OCI-LY7 (cell line): Measurements from ENCODE around the gene PRPF39. TPM values are rescaled to one million over a fixed set of nuclear protein-coding genes. Genes with fewer than 3 reads are reported as not detected.

ENCODE experiments used
- Bru-seq: library from RNA; stranded (reverse); fragments of 400-500 nt; gene quantifications from one replicate; lab custom pipeline; 2021; lab: Mats Ljungman, UMichigan
- BruChase-seq, 2 experiments: library from RNA; stranded (reverse); fragments of 400-500 nt; gene quantifications; one replicate each; lab custom pipeline; 2021; lab: Mats Ljungman, UMichigan
- BruUV-seq: library from RNA; stranded (reverse); fragments of 400-500 nt; replicated peaks from 2 replicates; lab custom pipeline; 2021; lab: Mats Ljungman, UMichigan
- CTCF ChIA-PET: fragments of 300-600 bp; sonication (Branson Sonifier 250); formaldehyde crosslinking; loops from one replicate; lab custom pipeline; 2022; ENCODE audit warnings: antibody characterized with exemption; ENCODE audit not compliant: unreplicated experiment; lab: Charles Lee
- POLR2A ChIA-PET: fragments of 300-600 bp; sonication (Branson Sonifier 250); formaldehyde crosslinking; loops from one replicate; lab custom pipeline; 2022; ENCODE audit warnings: antibody characterized with exemption; lab: Charles Lee
- DNase-seq: peaks from one replicate; pipeline ENCODE4 v3.0.0-alpha.2; 2015; ENCODE audit warnings: low spot score
- H2AFZ ChIP-seq: fragments of 200-600 bp; sonication (generic), shearing (Covaris generic); 2 replicates; pipeline ENCODE4 v1.6.1; 2014; ENCODE audit warnings: mild to moderate bottlenecking, antibody characterized with exemption, low read length, moderate library complexity
- H3K27ac ChIP-seq: fragments of 200-600 bp; sonication (generic); 2 replicates; pipeline ENCODE4 v1.5.1; 2014; ENCODE audit warnings: mixed run types, low read depth, mild to moderate bottlenecking, moderate library complexity, low read length, inconsistent platforms; ENCODE audit not compliant: poor library complexity, severe bottlenecking
- H3K36me3 ChIP-seq: fragments of 200-600 bp; sonication (generic); 2 replicates; pipeline ENCODE4 v1.6.1; 2014; ENCODE audit warnings: mild to moderate bottlenecking, antibody characterized with exemption, low read length, moderate library complexity, mixed read lengths; ENCODE audit not compliant: insufficient read depth
- H3K4me1 ChIP-seq: fragments of 200-600 bp; sonication (generic); 2 replicates; pipeline ENCODE4 v1.5.1; 2014; ENCODE audit warnings: mild to moderate bottlenecking, low read length; ENCODE audit not compliant: insufficient read depth, poor library complexity, severe bottlenecking
- H3K4me2 ChIP-seq: fragments of 200-600 bp; sonication (generic); 2 replicates; pipeline ENCODE4 v1.6.1; 2014; ENCODE audit warnings: mild to moderate bottlenecking, low read length
- H3K4me3 ChIP-seq: fragments of 200-600 bp; sonication (generic); 2 replicates; pipeline ENCODE4 v1.5.1; 2014; ENCODE audit warnings: mild to moderate bottlenecking, low read depth, low read length; ENCODE audit not compliant: poor library complexity, severe bottlenecking
- H3K79me2 ChIP-seq: fragments of 200-600 bp; sonication (generic); 2 replicates; pipeline ENCODE4 v1.6.1; 2016; ENCODE audit warnings: low read depth, mild to moderate bottlenecking, low read length, moderate library complexity, mixed read lengths; ENCODE audit not compliant: insufficient read depth
- H3K9me2 ChIP-seq: fragments of 200-600 bp; sonication (generic); 2 replicates; pipeline ENCODE4 v1.6.1; 2016; ENCODE audit warnings: mild to moderate bottlenecking, low read length, mixed read lengths; ENCODE audit not compliant: insufficient read depth
- H3K9me3 ChIP-seq: fragments of 200-600 bp; sonication (generic); 2 replicates; pipeline ENCODE4 v1.6.1; 2014; ENCODE audit warnings: mild to moderate bottlenecking, mixed run types, low read length, mixed read lengths
- H4K20me1 ChIP-seq: fragments of 200-600 bp; sonication (generic); 2 replicates; pipeline ENCODE4 v1.6.1; 2014; ENCODE audit warnings: mild to moderate bottlenecking, antibody characterized with exemption, low read length, moderate library complexity, mixed read lengths; ENCODE audit not compliant: insufficient read depth
- EZH2phosphoT487 ChIP-seq: fragments of 200-600 bp; sonication (generic); IDR thresholded peaks from 2 replicates; pipeline ENCODE4 v1.6.1; 2018; ENCODE audit warnings: low read depth, borderline replicate concordance, mild to moderate bottlenecking, mixed run types, antibody characterized with exemption, low read length, moderate library complexity, mixed read lengths
- intact Hi-C: fragments of 100-400 bp; cut with micrococcal nuclease; formaldehyde crosslinking; loops from one replicate; pipeline ENCODE4 v1.10.0; 2022; ENCODE audit not compliant: unreplicated experiment
- long read RNA-seq: library from polyadenylated mRNA; stranded (forward); transcript quantifications from one replicate; pipeline ENCODE4 v2.0.0, GENCODE V29; 2022
- total RNA-seq, 2 experiments: library from RNA; depleted of rRNA in 1 of 2; stranded (reverse); fragments of >200 nt in 1 of 2; shearing (Covaris generic) in 1 of 2; gene quantifications; 2 replicates each; pipeline ENCODE4 v1.2.3, GENCODE V29; 2014 to 2022
- TF ChIP-seq, protein P1 (sequence below): fragments of 200-600 bp; sonication (generic); conservative IDR thresholded peaks from 2 replicates; pipeline ENCODE4 v1.5.1; 2014; ENCODE audit warnings: mild to moderate bottlenecking, antibody characterized with exemption, low read length, moderate library complexity, mixed read lengths

PRPF39 gene, protein sequence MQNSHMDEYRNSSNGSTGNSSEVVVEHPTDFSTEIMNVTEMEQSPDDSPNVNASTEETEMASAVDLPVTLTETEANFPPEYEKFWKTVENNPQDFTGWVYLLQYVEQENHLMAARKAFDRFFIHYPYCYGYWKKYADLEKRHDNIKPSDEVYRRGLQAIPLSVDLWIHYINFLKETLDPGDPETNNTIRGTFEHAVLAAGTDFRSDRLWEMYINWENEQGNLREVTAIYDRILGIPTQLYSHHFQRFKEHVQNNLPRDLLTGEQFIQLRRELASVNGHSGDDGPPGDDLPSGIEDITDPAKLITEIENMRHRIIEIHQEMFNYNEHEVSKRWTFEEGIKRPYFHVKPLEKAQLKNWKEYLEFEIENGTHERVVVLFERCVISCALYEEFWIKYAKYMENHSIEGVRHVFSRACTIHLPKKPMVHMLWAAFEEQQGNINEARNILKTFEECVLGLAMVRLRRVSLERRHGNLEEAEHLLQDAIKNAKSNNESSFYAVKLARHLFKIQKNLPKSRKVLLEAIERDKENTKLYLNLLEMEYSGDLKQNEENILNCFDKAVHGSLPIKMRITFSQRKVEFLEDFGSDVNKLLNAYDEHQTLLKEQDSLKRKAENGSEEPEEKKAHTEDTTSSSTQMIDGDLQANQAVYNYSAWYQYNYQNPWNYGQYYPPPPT
- 39.5 and 43.5 TPM in 2 replicates for total RNA-seq (2014; rRNA removed; shearing (Covaris generic))
- 41.8 and 47.8 TPM in 2 replicates for total RNA-seq (2022)
- Bru-seq, nascent RNA, result percentile 92 among the genes with signal in this experiment
- BruChase-seq, experiment 1, labeled RNA remaining after a 6-hour chase, result percentile 83 among the genes with signal in this experiment
- BruChase-seq, experiment 2, labeled RNA remaining after a 2-hour chase, result percentile 88 among the genes with signal in this experiment
- long read RNA-seq, transcript PRPF39-201 (14 exons, 2,868 nt), result major isoform, 8 of 57 reads
- long read RNA-seq, partial matches to known transcripts, result 5 of 57 reads
- long read RNA-seq, other reads (novel, unspliced or antisense), result 40 of 57 reads

DNA sequence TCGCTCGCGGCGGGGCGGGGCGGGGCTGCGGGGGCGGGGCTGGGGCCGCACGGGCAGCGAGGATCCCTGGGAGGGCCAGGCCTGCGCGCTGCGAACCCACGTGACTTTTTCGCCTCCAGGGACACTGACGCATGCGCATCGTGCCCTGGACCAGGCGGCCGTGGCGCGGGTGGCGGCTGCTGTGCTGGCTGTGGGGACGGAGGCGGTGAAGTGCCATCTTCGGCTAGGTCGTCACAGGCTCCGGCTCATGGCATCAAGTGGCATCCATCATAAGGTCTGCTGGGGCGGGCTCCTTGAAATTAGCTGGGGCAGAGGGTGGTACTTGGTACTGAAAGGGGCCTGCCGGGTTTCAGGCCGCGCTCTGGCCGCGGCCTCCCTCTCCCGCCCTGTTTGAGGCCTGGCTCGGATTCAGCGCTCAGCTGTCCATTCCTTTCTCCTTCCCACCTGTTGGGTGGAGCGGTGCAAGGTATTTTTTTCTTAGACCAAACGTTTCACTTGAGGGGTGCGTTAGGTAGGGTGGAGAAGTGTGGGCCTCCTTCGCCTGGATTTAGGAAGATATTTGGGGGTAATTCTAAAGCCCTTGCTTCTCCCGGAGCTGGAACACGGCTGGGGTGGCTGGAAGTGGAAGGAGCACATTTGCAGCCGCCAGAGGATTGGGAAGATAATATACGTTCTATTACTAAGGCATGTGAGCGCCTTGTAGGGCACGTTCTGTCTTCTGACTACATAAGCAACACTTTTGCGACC is at the start of gene PRPF39:
PRPF39 (plus strand) TSS at position 141 of the 747 bp plus-strand sequence. CDS start 11,124 bp downstream, outside the sequence.
- TSS peak; percentile 56 for BruUV-seq

DNA sequence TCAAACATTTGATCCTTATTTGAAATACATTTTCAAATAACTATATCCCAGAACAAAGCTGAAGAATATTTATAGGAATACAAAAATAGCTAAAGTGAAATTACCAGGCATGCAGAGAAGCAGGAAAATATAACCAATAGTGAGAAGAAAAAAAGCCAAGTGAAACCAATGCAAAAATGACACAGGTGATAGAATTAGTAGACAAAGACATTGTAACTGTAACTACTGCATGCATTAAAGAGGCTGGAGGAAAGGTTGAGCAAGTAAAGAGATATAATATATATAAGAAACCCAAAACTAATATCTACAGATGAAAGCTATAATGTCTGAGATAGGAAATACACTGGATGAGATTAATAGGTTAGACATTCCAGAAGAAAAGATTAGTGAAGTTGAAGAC is 49.2 kb upstream of the PRPF39 start:
- POLR2A ChIA-PET, result interaction anchor here (0.6 to 0.7 kb wide), 3 partner anchors 36 to 238 kb away, joined by 3 to 4 read pairs (median 3); no protein-coding TSS in a partner anchor
- no peak for TF ChIP-seq EZH2phosphoT487
- TF ChIP-seq, protein P1, sequence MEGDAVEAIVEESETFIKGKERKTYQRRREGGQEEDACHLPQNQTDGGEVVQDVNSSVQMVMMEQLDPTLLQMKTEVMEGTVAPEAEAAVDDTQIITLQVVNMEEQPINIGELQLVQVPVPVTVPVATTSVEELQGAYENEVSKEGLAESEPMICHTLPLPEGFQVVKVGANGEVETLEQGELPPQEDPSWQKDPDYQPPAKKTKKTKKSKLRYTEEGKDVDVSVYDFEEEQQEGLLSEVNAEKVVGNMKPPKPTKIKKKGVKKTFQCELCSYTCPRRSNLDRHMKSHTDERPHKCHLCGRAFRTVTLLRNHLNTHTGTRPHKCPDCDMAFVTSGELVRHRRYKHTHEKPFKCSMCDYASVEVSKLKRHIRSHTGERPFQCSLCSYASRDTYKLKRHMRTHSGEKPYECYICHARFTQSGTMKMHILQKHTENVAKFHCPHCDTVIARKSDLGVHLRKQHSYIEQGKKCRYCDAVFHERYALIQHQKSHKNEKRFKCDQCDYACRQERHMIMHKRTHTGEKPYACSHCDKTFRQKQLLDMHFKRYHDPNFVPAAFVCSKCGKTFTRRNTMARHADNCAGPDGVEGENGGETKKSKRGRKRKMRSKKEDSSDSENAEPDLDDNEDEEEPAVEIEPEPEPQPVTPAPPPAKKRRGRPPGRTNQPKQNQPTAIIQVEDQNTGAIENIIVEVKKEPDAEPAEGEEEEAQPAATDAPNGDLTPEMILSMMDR, result no peak
- no peaks in the 10 kb centered on the region for H3K79me2 ChIP-seq
- intact Hi-C loops, result no loop called here
- no peak overlapping the region for H3K4me2 ChIP-seq
- H3K4me1 ChIP-seq, result no peaks in the 10 kb centered on the region
- CTCF ChIA-PET, result no interaction called here
- no peaks in the 10 kb centered on the region for H3K9me2 ChIP-seq
- no peak overlapping the region for H3K4me3 ChIP-seq
- H2AFZ ChIP-seq, result no peak overlapping the region
- peaks cover 17% of the 10 kb centered on the region for H3K9me3 ChIP-seq
- no peak overlapping the region for H3K27ac ChIP-seq
- BruUV-seq, result no TSS peak
- no peaks in the 10 kb centered on the region for H4K20me1 ChIP-seq
- peaks cover 87% of the 10 kb centered on the region for H3K36me3 ChIP-seq
- DNase-seq, result no peak

More for the DNA sequence above, at the start of gene PRPF39:
- TF ChIP-seq, protein P1, result no peak
- TF ChIP-seq EZH2phosphoT487, result no peak
- Histone ChIP-seq H3K9me3 (no peaks in the 10 kb centered on the region), H3K4me2 (peak within 1 kb of the TSS; percentile 85), H3K4me3 (peak within 1 kb of the TSS; percentile 87), H4K20me1 (peaks cover 16% of the 10 kb centered on the region; the same call in 1 of the 2 replicates), H3K4me1 (peaks cover 37% of the 10 kb centered on the region), H3K9me2 (no peaks in the 10 kb centered on the region), H3K79me2 (peaks cover 51% of the 10 kb centered on the region), H3K27ac (peak within 1 kb of the TSS; percentile 58), H2AFZ (peak within 1 kb of the TSS; percentile 100), H3K36me3 (peaks cover 25% of the 10 kb centered on the region)
- DNase-seq, result peak; percentile 96
- CTCF ChIA-PET, result interaction anchor here (0.9 kb wide), 1 partner anchor 122 kb away, joined by 3 read pairs; the partner anchor contains the start of genes KLHL28 and TOGARAM1
- POLR2A ChIA-PET, result interaction anchor here (1.0 to 2.0 kb wide), 11 partner anchors 11 to 187 kb away, joined by 3 to 6 read pairs (median 5); partner anchors contain the start of genes FANCM, FKBP3, KLHL28 and TOGARAM1
- intact Hi-C loops, result loop anchor here (2.0 to 5.0 kb wide), 3 partner anchors 51 to 168 kb away; partner anchors contain the start of genes FANCM, FKBP3, MIS18BP1 and TOGARAM1
